HepG2 (cell line): Measurements from ENCODE around the gene MPP7. TPM values are rescaled to one million over a fixed set of nuclear protein-coding genes. Genes with fewer than 3 reads are reported as not detected.
A peak's percentile ranks its signal among the peaks of the same experiment; 100 is the strongest.

Source experiments
- ARNT2 ChIP-seq: sonication (generic); formaldehyde crosslinking; IDR thresholded peaks from 2 replicates; pipeline ENCODE4 v1.8.0; 2022; ENCODE audit warnings: mild to moderate bottlenecking, low read depth, missing genetic modification reagents, moderate library complexity
- BORCS8-MEF2B ChIP-seq: sonication (generic); formaldehyde crosslinking; IDR thresholded peaks from 2 replicates; pipeline ENCODE4 v1.8.0; 2022; ENCODE audit warnings: mild to moderate bottlenecking, missing genetic modification reagents
- GABPB1 ChIP-seq: IDR thresholded peaks from 2 replicates; pipeline ENCODE4 v1.6.1; 2016; ENCODE audit warnings: mild to moderate bottlenecking, missing genetic modification reagents, moderate library complexity, missing compliant biosample characterization
- MTA3 ChIP-seq: sonication (generic); formaldehyde crosslinking; IDR thresholded peaks from 2 replicates; pipeline ENCODE4 v1.4.0; 2020; ENCODE audit warnings: missing genetic modification reagents
- NBN ChIP-seq: fragments of 450-650 bp; conservative IDR thresholded peaks from 2 replicates; pipeline ENCODE4 v1.6.1; 2017
- PAX8 ChIP-seq: sonication (generic); formaldehyde crosslinking; IDR thresholded peaks from 2 replicates; pipeline ENCODE4 v1.8.0; 2022; ENCODE audit warnings: mild to moderate bottlenecking, missing genetic modification reagents, borderline replicate concordance
- RFX5 ChIP-seq: IDR thresholded peaks from 2 replicates; pipeline ENCODE4 v1.6.1; 2011; ENCODE audit warnings: low read depth, low read length, improper control_type of control experiment
- RFXANK ChIP-seq: IDR thresholded peaks from 2 replicates; pipeline ENCODE4 v1.6.1; 2016
- SKI ChIP-seq: fragments of 450-650 bp; IDR thresholded peaks from one replicate; pipeline ENCODE4 v1.6.1; 2018; ENCODE audit warnings: mild to moderate bottlenecking; ENCODE audit not compliant: partially characterized antibody
- SMYD3 ChIP-seq: sonication (generic); formaldehyde crosslinking; IDR thresholded peaks from 2 replicates; pipeline ENCODE4 v1.8.1; 2023; ENCODE audit warnings: mild to moderate bottlenecking, missing genetic modification reagents
- SP2 ChIP-seq: sonication (generic); formaldehyde crosslinking; IDR thresholded peaks from 2 replicates; pipeline ENCODE4 v1.5.1; 2020; ENCODE audit warnings: mild to moderate bottlenecking, missing genetic modification reagents
- ZNF142 ChIP-seq: sonication (generic); formaldehyde crosslinking; IDR thresholded peaks from 2 replicates; pipeline ENCODE4 v1.4.0; 2020; ENCODE audit warnings: missing genetic modification reagents
- ZNF274 ChIP-seq: sonication (generic); formaldehyde crosslinking; IDR thresholded peaks from 2 replicates; pipeline ENCODE4 v1.5.1; 2020; ENCODE audit warnings: mild to moderate bottlenecking, missing genetic modification reagents
- ZNF543 ChIP-seq: sonication (generic); formaldehyde crosslinking; IDR thresholded peaks from 2 replicates; pipeline ENCODE4 v1.4.0; 2020; ENCODE audit warnings: mild to moderate bottlenecking, missing genetic modification reagents
- ZNF549 ChIP-seq: sonication (generic); formaldehyde crosslinking; IDR thresholded peaks from 2 replicates; pipeline ENCODE4 v1.5.0; 2020; ENCODE audit warnings: missing genetic modification reagents
- ZNF761 ChIP-seq: sonication (generic); formaldehyde crosslinking; conservative IDR thresholded peaks from 2 replicates; pipeline ENCODE4 v1.4.0; 2020; ENCODE audit warnings: mild to moderate bottlenecking, missing genetic modification reagents
- ZNF768 ChIP-seq: sonication (generic); formaldehyde crosslinking; IDR thresholded peaks from 2 replicates; pipeline ENCODE4 v1.4.0; 2020; ENCODE audit warnings: missing genetic modification reagents
- ZNF839 ChIP-seq: sonication (generic); formaldehyde crosslinking; IDR thresholded peaks from 2 replicates; pipeline ENCODE4 v1.4.0; 2020; ENCODE audit warnings: missing genetic modification reagents, mild to moderate bottlenecking, borderline replicate concordance
- ZSCAN22 ChIP-seq: sonication (generic); formaldehyde crosslinking; IDR thresholded peaks from 2 replicates; pipeline ENCODE4 v1.4.0; 2020; ENCODE audit warnings: mild to moderate bottlenecking, missing genetic modification reagents
- polyA plus RNA-seq, 8 experiments: library from polyadenylated mRNA; depleted of rRNA in 3 of 8; stranded (reverse) in 7 of 8; unstranded in 1 of 8; fragments of >200 nt; fragmentation: Illumina TruSeq in 4 of 8; extraction: Trizol in 4 of 8; gene quantifications; 2 replicates each; pipeline versions ENCODE4 v1.2.1 to v1.2.3, GENCODE V29; 2011 to 2016; ENCODE audit warnings: low read depth in 4 of 8, missing spikeins in 1 of 8, mixed read lengths in 1 of 8; ENCODE audit not compliant: insufficient read depth in 1 of 8
- total RNA-seq, 5 experiments: library from RNA; depleted of rRNA; stranded (reverse); fragments of >200 nt; fragmentation: Illumina TruSeq; extraction: Trizol; gene quantifications; 2 replicates each; pipeline ENCODE4 v1.2.3, GENCODE V29; 2016; ENCODE audit warnings: low read depth in 1 of 5
- TF ChIP-seq, protein P1 (sequence below): sonication (generic); formaldehyde crosslinking; IDR thresholded peaks from 2 replicates; pipeline ENCODE4 v1.8.1; 2023; ENCODE audit warnings: mild to moderate bottlenecking, missing genetic modification reagents
- TF ChIP-seq, protein P2 (sequence below): sonication (generic); formaldehyde crosslinking; IDR thresholded peaks from 2 replicates; pipeline ENCODE4 v1.8.1; 2022; ENCODE audit warnings: mild to moderate bottlenecking, missing genetic modification reagents

Gene MPP7
- total and polyA plus RNA-seq, 2 of the 13 experiments (the other 11 are each of a cell fraction or from before 2014, with no cell fraction given): 6.8 to 16.4 TPM

- 0 out of 2 replicates have a peak, but pooled peaks have one; percentile 67 for TF ChIP-seq ZNF761 (CRISPR knock-in tag)
- peak; percentile 64; the same call in 1 of the 2 replicates for TF ChIP-seq ZNF543 (CRISPR knock-in tag)
- TF ChIP-seq SKI: peak; percentile 37
- TF ChIP-seq RFXANK (CRISPR knock-in tag): 0 out of 2 replicates have a peak, but pooled peaks have one; percentile 50
- 0 out of 2 replicates have a peak, but pooled peaks have one; percentile 13 for TF ChIP-seq ZNF274 (CRISPR knock-in tag)
- TF ChIP-seq ZNF142 (CRISPR knock-in tag): peak; percentile 88
- TF ChIP-seq MTA3 (CRISPR knock-in tag): no peak
- 0 out of 2 replicates have a peak, but pooled peaks have one; percentile 56 for TF ChIP-seq SMYD3
- peak; percentile 17; the same call in 1 of the 2 replicates for TF ChIP-seq ARNT2 (CRISPR knock-in tag)
- peak; percentile 60; the same call in 1 of the 2 replicates for TF ChIP-seq GABPB1 (CRISPR knock-in tag)
- no peak; the same call in 1 of the 2 replicates for TF ChIP-seq BORCS8-MEF2B
- TF ChIP-seq ZNF768: peak; percentile 28; the same call in 1 of the 2 replicates
- TF ChIP-seq SP2: peak; percentile 83
- 0 out of 2 replicates have a peak, but pooled peaks have one; percentile 25 for TF ChIP-seq ZSCAN22 (CRISPR knock-in tag)
- TF ChIP-seq ZNF549 (CRISPR knock-in tag): no peak
- 0 out of 2 replicates have a peak, but pooled peaks have one; percentile 58 for TF ChIP-seq ZNF839 (CRISPR knock-in tag)
- no peak for TF ChIP-seq NBN
- 0 out of 2 replicates have a peak, but pooled peaks have one; percentile 57 for TF ChIP-seq PAX8 (CRISPR knock-in tag)
- TF ChIP-seq, protein P1, sequence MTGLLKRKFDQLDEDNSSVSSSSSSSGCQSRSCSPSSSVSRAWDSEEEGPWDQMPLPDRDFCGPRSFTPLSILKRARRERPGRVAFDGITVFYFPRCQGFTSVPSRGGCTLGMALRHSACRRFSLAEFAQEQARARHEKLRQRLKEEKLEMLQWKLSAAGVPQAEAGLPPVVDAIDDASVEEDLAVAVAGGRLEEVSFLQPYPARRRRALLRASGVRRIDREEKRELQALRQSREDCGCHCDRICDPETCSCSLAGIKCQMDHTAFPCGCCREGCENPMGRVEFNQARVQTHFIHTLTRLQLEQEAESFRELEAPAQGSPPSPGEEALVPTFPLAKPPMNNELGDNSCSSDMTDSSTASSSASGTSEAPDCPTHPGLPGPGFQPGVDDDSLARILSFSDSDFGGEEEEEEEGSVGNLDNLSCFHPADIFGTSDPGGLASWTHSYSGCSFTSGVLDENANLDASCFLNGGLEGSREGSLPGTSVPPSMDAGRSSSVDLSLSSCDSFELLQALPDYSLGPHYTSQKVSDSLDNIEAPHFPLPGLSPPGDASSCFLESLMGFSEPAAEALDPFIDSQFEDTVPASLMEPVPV (CRISPR knock-in tag): 0 out of 2 replicates have a peak, but pooled peaks have one; percentile 39
- TF ChIP-seq RFX5: peak; percentile 70; the same call in 1 of the 2 replicates
- TF ChIP-seq, protein P2, sequence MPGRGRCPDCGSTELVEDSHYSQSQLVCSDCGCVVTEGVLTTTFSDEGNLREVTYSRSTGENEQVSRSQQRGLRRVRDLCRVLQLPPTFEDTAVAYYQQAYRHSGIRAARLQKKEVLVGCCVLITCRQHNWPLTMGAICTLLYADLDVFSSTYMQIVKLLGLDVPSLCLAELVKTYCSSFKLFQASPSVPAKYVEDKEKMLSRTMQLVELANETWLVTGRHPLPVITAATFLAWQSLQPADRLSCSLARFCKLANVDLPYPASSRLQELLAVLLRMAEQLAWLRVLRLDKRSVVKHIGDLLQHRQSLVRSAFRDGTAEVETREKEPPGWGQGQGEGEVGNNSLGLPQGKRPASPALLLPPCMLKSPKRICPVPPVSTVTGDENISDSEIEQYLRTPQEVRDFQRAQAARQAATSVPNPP (CRISPR knock-in tag): no peak
Measured at GRCh38 chr10:28302638-28303488, at the start of gene MPP7 (continued).
